NOMO-1 treated with DMSO at 0.1 percent for 48 hours (cell line): ENCODE data around the gene ALS2CL.

Experiments
- DNase-seq: peaks from one replicate; lab custom pipeline; 2025; ENCODE audit not compliant: unreplicated experiment; lab: John Stamatoyannopoulos, UW

ALS2CL gene

GRCh38 chr3:46680298-46680826 is 13.1 kb downstream of the ALS2CL start:
- no peak for DNase-seq

DNA sequence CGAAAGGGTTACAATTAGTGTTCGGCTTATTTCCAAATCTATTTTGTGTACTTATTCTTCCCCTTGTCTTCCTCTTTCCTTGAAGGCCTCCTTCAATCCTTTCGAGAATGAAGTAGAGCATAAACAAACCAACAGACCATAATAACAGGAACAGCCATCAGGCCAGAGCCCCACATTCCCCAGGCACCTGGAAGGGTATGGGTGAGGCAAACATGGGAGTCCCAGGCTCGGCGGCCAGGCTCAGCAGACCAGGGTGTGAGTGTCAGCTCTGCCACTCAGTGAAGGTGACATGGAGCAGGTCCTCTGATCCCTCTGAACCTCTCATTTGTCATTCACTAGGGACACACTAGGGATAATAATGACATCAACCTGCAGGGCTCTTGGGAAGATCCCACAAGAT is 13.8 kb downstream of the ALS2CL start:
- DNase-seq, result no peak

- no peak for DNase-seq
These were observed 15.2 kb downstream of the ALS2CL start for GRCh38 chr3:46678280-46678679.

DNA sequence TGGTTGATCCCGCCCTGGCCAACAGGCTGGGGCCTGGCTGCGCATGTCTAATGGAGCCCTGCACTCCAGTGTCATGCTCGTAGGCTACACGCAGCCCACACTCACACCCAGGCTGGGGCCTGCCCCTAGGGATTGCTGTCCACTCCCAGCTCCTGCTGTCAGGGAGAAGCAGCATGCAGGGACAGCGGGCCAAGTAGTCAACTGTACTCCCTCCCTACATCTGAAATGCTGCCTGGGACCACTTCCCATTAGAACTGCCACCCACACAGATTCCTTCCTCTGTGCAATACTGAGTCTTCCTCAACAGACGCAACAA is 16.1 kb downstream of the ALS2CL start:
- no peak for DNase-seq

DNA sequence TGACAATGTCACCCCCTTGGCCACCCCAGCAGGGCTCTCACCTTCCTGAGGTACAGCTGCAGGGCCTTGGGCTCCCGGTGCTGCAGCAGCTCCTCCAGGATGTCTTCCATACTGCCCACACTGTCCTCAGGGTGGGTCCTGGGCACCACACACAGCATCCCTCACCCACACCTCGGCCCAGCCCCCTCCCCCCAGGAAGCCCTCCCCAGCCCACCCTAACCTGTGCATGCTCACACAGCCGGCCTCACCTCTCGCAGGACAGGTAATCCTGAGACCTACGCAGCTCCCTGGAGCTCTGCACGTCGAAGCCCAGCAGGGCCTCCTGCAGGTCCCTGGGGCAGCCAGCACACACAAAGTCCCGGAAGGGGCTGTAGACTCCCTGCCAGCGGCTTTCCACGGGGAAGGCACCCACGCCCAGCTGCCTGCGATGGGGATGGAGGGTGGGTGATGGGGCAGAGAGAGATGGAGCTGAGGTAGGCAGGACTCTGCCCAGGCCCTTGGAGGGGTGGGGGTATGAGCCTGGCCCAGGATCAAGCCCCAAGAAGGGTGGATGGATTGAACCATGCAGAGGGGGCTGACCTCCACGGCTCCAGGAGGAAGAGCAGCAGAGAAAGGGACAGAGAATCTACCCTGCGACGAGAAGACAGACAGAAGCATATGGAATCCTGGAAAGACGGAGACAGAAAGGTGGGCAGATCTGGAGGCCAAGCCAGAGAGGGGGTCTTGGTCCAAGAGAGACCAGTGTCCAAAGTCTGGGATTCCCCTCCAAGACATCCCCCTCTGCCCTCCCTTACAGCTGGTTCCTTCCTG is 16.7 kb downstream of the ALS2CL start:
- no peak for DNase-seq

DNA sequence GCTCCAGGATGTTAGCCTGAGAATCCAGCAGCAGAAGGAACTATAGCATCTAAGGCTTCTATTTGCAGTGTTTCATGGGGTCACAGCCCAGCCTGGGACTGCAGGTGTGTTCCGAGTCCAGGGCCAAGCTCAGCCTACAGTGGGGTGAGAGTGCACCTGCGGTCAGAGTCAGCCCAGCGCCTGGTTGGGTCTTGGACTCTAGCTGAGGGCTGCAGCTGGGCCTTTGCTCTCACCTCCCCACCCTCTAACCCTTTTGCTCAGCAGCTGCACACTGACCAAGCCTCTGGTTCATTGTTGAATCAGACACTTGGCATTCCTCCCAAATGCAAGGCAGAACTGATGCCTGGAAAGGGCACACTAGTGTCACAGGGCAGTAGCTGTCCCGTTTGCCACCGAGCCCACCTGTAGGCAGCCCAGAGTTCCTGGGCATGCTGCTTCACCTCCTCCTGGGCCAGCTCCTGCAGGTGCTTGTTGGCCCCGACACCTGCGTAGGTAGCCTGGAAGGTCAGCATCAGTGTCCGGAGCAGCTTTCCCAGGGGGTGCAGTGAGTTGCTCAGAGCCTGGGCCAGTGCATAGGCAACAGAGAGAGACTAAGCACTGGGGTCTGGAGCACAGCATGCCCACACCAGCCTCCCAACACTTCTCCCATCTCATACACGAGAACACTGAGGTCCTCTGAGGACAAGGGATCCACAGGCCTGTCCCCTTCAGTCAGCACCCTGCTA is 17.5 kb downstream of the ALS2CL start:
- no peak for DNase-seq

- DNase-seq, result no peak
These were observed 18.1 kb downstream of the ALS2CL start for GRCh38 chr3:46675426-46675825.

GRCh38 chr3:46674031-46674845 is 19.2 kb downstream of the ALS2CL start:
- DNase-seq, result no peak

- DNase-seq, result no peak
These were observed 20.1 kb downstream of the ALS2CL start for GRCh38 chr3:46673151-46674030.

- no peak for DNase-seq
These were observed 21.2 kb downstream of the ALS2CL start for GRCh38 chr3:46672349-46672695.

- no peak for DNase-seq
These were observed 21.7 kb downstream of the ALS2CL start for GRCh38 chr3:46671541-46672348.

GRCh38 chr3:46670891-46671427 is 22.5 kb downstream of the ALS2CL start:
- no peak for DNase-seq

DNA sequence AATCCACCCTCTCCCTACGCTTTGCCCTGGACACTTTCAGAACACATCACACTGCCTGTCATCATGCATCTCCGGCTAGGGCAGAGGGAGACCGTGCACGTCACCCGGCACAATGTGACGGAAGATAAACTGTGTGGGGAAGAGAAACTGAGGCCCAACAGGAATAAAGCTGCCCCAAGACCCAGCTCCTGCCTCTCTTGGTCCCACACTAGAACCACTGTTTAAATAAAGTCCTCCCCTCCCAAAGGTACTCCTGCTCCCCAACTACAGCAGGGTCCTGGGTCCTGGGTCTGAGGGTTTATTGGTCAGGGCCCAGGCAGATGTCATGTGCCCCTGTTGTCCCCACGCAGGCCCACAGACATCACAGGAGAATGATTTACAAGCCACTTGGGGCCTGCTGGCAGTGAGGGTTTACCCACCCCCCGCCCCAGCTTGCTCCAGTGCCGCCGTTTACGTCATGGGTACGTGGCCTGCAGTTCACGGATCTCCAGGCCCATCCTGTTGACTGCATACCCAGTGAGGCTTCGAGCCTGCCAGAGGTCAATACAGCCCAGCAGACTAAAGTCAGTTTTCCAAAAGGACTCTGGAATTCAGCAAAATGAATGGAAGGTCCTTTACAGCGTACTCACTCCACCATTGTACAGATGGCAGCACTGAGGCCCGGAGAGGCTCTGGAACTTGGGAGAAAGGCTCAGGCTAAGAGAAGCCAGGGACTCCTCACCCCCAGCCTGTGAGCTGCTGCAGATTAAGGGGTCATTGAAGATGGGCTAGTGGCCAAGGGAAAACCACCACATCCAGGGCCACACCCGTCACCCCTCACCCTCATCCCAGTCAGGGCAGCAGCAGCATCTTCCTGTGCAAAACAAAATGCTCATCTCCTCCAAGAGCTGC is 23.2 kb downstream of the ALS2CL start:
- DNase-seq, result no peak

DNA sequence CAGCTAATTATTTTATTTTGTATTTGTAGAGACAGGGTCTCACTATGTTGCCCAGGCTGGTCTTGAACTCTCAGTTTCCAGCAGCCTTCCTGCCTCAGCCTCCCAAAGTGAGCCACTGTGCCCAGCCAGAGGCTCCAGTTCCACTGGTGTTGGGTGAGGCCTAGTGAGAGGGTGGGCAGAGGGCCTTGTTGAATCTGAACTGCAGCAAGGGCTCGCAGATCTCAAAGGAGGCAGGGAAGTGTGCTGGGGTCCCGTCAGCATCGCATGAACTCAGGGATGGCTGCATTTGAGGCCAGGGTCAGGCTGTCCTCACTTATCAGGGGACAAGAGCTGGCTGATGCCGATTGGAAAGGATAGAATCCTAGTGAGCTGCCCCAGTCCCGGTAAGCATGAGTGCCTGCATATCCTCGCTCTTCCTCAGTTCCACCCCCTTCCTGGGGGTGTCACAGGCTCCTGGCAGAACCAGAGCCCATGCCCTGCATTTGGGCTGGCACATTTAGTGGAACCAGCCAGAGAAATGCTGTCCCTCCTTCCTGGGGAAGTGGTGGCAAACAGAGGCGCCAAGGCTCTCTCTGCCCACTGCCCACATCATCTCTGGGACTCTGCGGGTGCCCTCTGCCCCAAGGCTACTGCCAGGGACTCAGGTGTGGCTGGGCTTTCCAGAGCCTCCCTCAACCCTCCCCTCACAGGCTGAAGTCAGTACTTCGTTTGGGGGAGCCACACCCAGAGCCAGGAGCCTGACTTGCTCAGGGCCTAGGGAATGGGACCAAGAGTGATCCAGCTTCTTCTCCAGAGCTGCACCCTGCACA is 24.1 kb downstream of the ALS2CL start:
- DNase-seq, result no peak

DNA sequence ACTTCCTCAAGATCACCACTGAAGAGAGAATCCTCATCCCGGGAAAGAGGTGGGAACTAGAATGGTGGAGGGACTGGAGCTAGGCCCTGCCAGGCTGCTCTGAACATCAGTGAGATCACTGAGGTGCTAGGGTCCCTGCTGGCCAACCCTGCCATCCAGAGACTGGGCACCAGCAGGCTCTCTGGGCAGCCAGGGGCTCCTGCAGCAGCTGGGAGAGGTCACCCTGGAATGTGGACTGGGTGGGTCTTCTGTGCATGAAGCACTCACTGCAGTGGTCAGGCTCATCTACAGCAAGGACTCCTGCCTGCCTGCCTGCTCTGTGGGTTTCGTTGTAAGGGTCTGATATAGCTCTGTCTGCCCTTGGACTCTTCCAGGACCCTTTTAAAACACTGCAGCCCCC is 24.9 kb downstream of the ALS2CL start:
- DNase-seq, result no peak

GRCh38 chr3:46668116-46668515 is 25.4 kb downstream of the ALS2CL start:
- DNase-seq, result no peak

GRCh38 chr3:46667657-46668056 is 25.8 kb downstream of the ALS2CL start:
- no peak for DNase-seq
